Measurements from ENCODE around the gene PROX2. TPM values are rescaled to one million over a fixed set of nuclear protein-coding genes. Genes with fewer than 3 reads are reported as not detected.

The PROX2 gene
- total RNA-seq, 1 donor, result 0.21 TPM

Other genes starting within 250 kb of the PROX2 start
- 32.8 TPM for gene AREL1, start 163.1 kb downstream of the PROX2 start, total RNA-seq
- gene FCF1, start 163.0 kb downstream of the PROX2 start, total RNA-seq, result 25.8 TPM
- gene YLPM1, start 112.8 kb downstream of the PROX2 start, total RNA-seq, result 84.7 TPM
- 92.4 TPM for gene DLST, start 5.8 kb upstream of the PROX2 start, total RNA-seq
- 3.4 TPM for gene RPS6KL1, start 47.1 kb upstream of the PROX2 start, total RNA-seq
- gene PGF, start 79.5 kb upstream of the PROX2 start, total RNA-seq, result not detected
- gene EIF2B2, start 126.8 kb upstream of the PROX2 start, total RNA-seq, result 17.3 TPM
- 36.9 TPM for gene MLH3, start 175.3 kb upstream of the PROX2 start, total RNA-seq
- gene ACYP1, start 187.9 kb upstream of the PROX2 start, total RNA-seq, result 3.5 TPM
- not detected for gene ZC2HC1C, start 193.5 kb upstream of the PROX2 start, total RNA-seq